ENCODE results near the gene PLCB1.

DNA sequence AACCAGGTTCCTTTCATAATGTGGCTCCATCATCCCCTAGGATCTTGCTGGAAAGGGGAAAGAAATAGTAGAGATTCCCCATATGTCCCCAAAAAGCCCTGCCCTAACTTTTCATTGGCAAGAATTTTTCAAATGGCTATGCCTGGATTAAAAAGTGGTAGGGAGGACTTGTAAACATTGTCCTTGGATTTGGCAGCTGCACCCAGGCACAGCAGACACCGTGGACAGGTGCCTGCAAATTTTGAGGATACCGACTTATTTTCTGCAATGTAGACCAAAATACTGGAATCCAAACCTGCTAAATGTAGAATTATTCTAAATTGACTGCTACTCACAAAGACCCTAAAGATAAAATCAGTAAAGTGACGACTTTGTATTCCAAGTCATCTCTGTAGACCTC lies 733.6 kb downstream of the PLCB1 start:
- TF ChIP-seq, protein P1, sequence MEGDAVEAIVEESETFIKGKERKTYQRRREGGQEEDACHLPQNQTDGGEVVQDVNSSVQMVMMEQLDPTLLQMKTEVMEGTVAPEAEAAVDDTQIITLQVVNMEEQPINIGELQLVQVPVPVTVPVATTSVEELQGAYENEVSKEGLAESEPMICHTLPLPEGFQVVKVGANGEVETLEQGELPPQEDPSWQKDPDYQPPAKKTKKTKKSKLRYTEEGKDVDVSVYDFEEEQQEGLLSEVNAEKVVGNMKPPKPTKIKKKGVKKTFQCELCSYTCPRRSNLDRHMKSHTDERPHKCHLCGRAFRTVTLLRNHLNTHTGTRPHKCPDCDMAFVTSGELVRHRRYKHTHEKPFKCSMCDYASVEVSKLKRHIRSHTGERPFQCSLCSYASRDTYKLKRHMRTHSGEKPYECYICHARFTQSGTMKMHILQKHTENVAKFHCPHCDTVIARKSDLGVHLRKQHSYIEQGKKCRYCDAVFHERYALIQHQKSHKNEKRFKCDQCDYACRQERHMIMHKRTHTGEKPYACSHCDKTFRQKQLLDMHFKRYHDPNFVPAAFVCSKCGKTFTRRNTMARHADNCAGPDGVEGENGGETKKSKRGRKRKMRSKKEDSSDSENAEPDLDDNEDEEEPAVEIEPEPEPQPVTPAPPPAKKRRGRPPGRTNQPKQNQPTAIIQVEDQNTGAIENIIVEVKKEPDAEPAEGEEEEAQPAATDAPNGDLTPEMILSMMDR (IDR thresholded peaks at IDR 0.05 in 2 of 3, conservative IDR thresholded peaks at IDR 0.05 in 1 of 3; ENCODE audit: control insufficient read depth in 2 of 3, extremely low read depth in 1 of 3, insufficient read depth in 1 of 3, low read depth in 3 of 3, low read length in 3 of 3): no peak
- TF ChIP-seq POLR2A (IDR thresholded peaks at IDR 0.05; ENCODE audit: low read depth, low read length): no peak
- no peak for TF ChIP-seq SUZ12 (IDR thresholded peaks at IDR 0.05; ENCODE audit: unreplicated experiment)
- TF ChIP-seq ETV6 (conservative IDR thresholded peaks at IDR 0.05 in 1 of 2, IDR thresholded peaks at IDR 0.05 in 1 of 2; ENCODE audit: borderline replicate concordance in 1 of 2, low read depth in 1 of 2): no peak
- no peak for TF ChIP-seq JUND (IDR thresholded peaks at IDR 0.05; ENCODE audit: low read depth, low read length)
- TF ChIP-seq MEF2B (IDR thresholded peaks at IDR 0.05; ENCODE audit: partially characterized antibody, poor library complexity, severe bottlenecking): no peak
- TF ChIP-seq NFIC (IDR thresholded peaks at IDR 0.05; ENCODE audit: low read depth, low read length): no peak
- TF ChIP-seq, protein P2, sequence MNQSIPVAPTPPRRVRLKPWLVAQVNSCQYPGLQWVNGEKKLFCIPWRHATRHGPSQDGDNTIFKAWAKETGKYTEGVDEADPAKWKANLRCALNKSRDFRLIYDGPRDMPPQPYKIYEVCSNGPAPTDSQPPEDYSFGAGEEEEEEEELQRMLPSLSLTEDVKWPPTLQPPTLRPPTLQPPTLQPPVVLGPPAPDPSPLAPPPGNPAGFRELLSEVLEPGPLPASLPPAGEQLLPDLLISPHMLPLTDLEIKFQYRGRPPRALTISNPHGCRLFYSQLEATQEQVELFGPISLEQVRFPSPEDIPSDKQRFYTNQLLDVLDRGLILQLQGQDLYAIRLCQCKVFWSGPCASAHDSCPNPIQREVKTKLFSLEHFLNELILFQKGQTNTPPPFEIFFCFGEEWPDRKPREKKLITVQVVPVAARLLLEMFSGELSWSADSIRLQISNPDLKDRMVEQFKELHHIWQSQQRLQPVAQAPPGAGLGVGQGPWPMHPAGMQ (IDR thresholded peaks at IDR 0.05; ENCODE audit: borderline replicate concordance): no peak
- TF ChIP-seq DPF2 (IDR thresholded peaks at IDR 0.05): no peak
- TF ChIP-seq, protein P3, sequence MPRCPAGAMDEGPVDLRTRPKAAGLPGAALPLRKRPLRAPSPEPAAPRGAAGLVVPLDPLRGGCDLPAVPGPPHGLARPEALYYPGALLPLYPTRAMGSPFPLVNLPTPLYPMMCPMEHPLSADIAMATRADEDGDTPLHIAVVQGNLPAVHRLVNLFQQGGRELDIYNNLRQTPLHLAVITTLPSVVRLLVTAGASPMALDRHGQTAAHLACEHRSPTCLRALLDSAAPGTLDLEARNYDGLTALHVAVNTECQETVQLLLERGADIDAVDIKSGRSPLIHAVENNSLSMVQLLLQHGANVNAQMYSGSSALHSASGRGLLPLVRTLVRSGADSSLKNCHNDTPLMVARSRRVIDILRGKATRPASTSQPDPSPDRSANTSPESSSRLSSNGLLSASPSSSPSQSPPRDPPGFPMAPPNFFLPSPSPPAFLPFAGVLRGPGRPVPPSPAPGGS (IDR thresholded peaks at IDR 0.05; ENCODE audit: borderline replicate concordance, insufficient read depth, low read depth, low read length, poor library complexity, severe bottlenecking): no peak
